Loucy (cell line): ENCODE measurements around the gene IGFBP1.

Source experiments
- H2AFZ ChIP-seq: fragments of 200-600 bp; sonication (generic); 2 replicates; pipeline ENCODE4 v1.6.0; 2016; ENCODE audit warnings: antibody characterized with exemption, mild to moderate bottlenecking, low read length, moderate library complexity
- H3F3A ChIP-seq: fragments of 200-600 bp; 2 replicates; pipeline ENCODE4 v1.6.0; 2016; ENCODE audit warnings: antibody characterized with exemption, low read depth, mild to moderate bottlenecking
- H3K27me3 ChIP-seq: fragments of 200-600 bp; sonication (generic); 2 replicates; pipeline ENCODE4 v1.6.1; 2014; ENCODE audit warnings: low read length, mild to moderate bottlenecking; ENCODE audit not compliant: insufficient read depth, poor library complexity, severe bottlenecking
- H3K36me3 ChIP-seq: fragments of 200-600 bp; sonication (generic); 2 replicates; pipeline ENCODE4 v1.6.1; 2016; ENCODE audit warnings: low read length; ENCODE audit not compliant: insufficient read depth
- H3K4me1 ChIP-seq: fragments of 200-600 bp; sonication (generic); 2 replicates; pipeline ENCODE4 v1.5.1; 2014; ENCODE audit warnings: low read length, mild to moderate bottlenecking; ENCODE audit not compliant: insufficient read depth, poor library complexity, severe bottlenecking
- H3K4me2 ChIP-seq: fragments of 200-600 bp; sonication (generic); 2 replicates; pipeline ENCODE4 v1.6.0; 2014; ENCODE audit warnings: antibody characterized with exemption, low read length, low read depth, mild to moderate bottlenecking; ENCODE audit not compliant: poor library complexity, severe bottlenecking
- H3K4me3 ChIP-seq: fragments of 200-600 bp; sonication (generic); 2 replicates; pipeline ENCODE4 v1.5.1; 2014; ENCODE audit warnings: low read length, mild to moderate bottlenecking, mixed read lengths; ENCODE audit not compliant: poor library complexity, severe bottlenecking
- H3K79me2 ChIP-seq: fragments of 200-600 bp; sonication (generic); 2 replicates; pipeline ENCODE4 v1.6.1; 2014; ENCODE audit warnings: low read length; ENCODE audit not compliant: insufficient read depth
- H3K9ac ChIP-seq: fragments of 200-600 bp; sonication (generic); 2 replicates; pipeline ENCODE4 v1.6.0; 2014; ENCODE audit warnings: mild to moderate bottlenecking, low read depth, low read length, moderate library complexity; ENCODE audit not compliant: poor library complexity, severe bottlenecking
- H3K9me2 ChIP-seq: fragments of 200-600 bp; sonication (generic); replicated peaks from 2 replicates; pipeline ENCODE4 v1.6.1; 2016; ENCODE audit warnings: low read depth, low read length, mixed read lengths
- H3K9me3 ChIP-seq: fragments of 200-600 bp; sonication (generic); 2 replicates; pipeline ENCODE4 v1.6.1; 2014; ENCODE audit warnings: mild to moderate bottlenecking, antibody characterized with exemption, low read length, low read depth; ENCODE audit not compliant: insufficient read depth
- H4K20me1 ChIP-seq: fragments of 200-600 bp; sonication (generic); 2 replicates; pipeline ENCODE4 v1.6.0; 2014; ENCODE audit warnings: antibody characterized with exemption, low read length, mild to moderate bottlenecking; ENCODE audit not compliant: insufficient read depth, poor library complexity, severe bottlenecking
- EZH2phosphoT487 ChIP-seq: fragments of 200-600 bp; IDR thresholded peaks from 2 replicates; pipeline ENCODE4 v1.6.1; 2018; ENCODE audit warnings: antibody characterized with exemption, mild to moderate bottlenecking, moderate library complexity, borderline replicate concordance
- TF ChIP-seq, protein P1 (sequence below): fragments of 200-600 bp; sonication (generic); conservative IDR thresholded peaks from 2 replicates; pipeline ENCODE4 v1.5.1; 2014; ENCODE audit warnings: mild to moderate bottlenecking, antibody characterized with exemption, low read length

Gene IGFBP1

DNA sequence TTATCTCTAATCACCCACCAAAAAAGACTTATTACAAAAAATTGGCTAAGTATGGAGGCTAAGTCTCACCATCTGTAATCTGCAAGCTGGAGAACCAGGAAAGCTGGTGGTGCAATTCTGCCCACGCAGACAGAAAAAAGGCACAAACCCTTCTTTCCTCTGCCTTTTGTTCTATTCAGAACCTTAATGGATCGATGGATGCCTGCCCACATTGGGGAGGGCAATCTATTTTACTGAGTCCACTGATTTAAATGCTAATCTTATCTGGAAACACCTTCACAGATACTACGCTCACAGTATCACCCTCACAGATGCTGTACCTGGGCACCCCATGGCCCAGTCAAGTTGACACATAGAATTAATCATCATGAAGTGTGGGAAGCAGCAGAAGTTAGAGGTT, 22.6 kb downstream of the IGFBP1 start:
- no peak overlapping the region for H3K4me3 ChIP-seq
- no peaks in the 10 kb centered on the region for H3K79me2 ChIP-seq
- H3K9ac ChIP-seq, result no peak overlapping the region
- TF ChIP-seq EZH2phosphoT487, result no peak
- TF ChIP-seq, protein P1, sequence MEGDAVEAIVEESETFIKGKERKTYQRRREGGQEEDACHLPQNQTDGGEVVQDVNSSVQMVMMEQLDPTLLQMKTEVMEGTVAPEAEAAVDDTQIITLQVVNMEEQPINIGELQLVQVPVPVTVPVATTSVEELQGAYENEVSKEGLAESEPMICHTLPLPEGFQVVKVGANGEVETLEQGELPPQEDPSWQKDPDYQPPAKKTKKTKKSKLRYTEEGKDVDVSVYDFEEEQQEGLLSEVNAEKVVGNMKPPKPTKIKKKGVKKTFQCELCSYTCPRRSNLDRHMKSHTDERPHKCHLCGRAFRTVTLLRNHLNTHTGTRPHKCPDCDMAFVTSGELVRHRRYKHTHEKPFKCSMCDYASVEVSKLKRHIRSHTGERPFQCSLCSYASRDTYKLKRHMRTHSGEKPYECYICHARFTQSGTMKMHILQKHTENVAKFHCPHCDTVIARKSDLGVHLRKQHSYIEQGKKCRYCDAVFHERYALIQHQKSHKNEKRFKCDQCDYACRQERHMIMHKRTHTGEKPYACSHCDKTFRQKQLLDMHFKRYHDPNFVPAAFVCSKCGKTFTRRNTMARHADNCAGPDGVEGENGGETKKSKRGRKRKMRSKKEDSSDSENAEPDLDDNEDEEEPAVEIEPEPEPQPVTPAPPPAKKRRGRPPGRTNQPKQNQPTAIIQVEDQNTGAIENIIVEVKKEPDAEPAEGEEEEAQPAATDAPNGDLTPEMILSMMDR, result no peak
- no peak overlapping the region for H3K4me2 ChIP-seq
- H3K9me2 ChIP-seq, result no peaks in the 10 kb centered on the region
- H3K4me1 ChIP-seq, result no peaks in the 10 kb centered on the region
- no peaks in the 10 kb centered on the region for H3F3A ChIP-seq
- H3K27me3 ChIP-seq, result no peaks in the 10 kb centered on the region
- H2AFZ ChIP-seq, result no peak overlapping the region
- H3K36me3 ChIP-seq, result no peaks in the 10 kb centered on the region
- H3K9me3 ChIP-seq, result no peaks in the 10 kb centered on the region
- no peaks in the 10 kb centered on the region for H4K20me1 ChIP-seq

DNA sequence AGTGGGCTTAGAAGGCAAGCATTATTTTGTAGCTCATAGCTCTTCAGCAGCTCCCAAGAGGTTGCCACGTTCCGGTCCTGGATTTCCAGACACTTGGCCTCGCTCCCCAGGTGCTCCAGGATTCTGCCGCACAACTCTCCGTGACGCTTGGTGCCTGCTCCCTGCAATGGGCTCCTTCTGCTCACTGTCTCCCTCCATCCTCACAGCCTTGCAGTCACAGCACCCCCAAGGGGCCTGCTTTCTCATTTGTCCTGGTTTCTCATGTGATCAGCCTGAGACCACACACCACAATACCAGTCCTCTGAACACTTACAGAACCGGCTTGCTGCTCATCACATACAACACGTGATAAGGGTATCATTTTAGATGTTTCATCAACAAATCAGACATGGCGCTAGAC, 23.0 kb downstream of the IGFBP1 start:
- no peaks in the 10 kb centered on the region for H3K36me3 ChIP-seq
- no peaks in the 10 kb centered on the region for H3K27me3 ChIP-seq
- H3K4me1 ChIP-seq, result no peaks in the 10 kb centered on the region
- no peaks in the 10 kb centered on the region for H3K79me2 ChIP-seq
- no peaks in the 10 kb centered on the region for H3K9me3 ChIP-seq
- H4K20me1 ChIP-seq, result no peaks in the 10 kb centered on the region
- no peaks in the 10 kb centered on the region for H3F3A ChIP-seq
- H2AFZ ChIP-seq, result no peak overlapping the region
- H3K9ac ChIP-seq, result no peak overlapping the region
- no peaks in the 10 kb centered on the region for H3K9me2 ChIP-seq
- H3K4me3 ChIP-seq, result no peak overlapping the region
- H3K4me2 ChIP-seq, result no peak overlapping the region
- no peak for TF ChIP-seq EZH2phosphoT487
- TF ChIP-seq, protein P1, result no peak

DNA sequence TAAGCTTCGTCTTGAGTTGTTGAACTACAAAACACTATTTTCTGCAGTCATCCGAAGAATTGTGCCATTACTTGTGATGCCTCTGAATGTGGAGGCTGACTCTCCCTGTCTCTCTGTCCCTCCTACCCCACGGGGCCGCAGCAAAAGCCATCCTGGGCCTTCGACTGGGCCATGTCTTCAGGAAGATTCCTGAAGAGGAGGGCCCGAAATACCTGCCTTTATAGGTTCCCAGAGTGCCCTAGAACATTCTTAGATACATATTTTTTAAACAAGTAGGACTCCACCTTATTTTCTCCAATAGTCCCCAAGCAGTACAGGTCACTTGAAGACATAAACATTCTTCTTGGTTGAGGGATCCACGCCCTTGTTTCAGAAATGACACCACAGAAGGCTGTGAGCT, 24.7 kb downstream of the IGFBP1 start:
- Histone ChIP-seq H3K27me3 (no peaks in the 10 kb centered on the region), H3K4me1 (no peaks in the 10 kb centered on the region), H3K9me3 (no peaks in the 10 kb centered on the region), H3K9ac (no peak overlapping the region), H2AFZ (no peak overlapping the region), H3K9me2 (no peaks in the 10 kb centered on the region), H4K20me1 (no peaks in the 10 kb centered on the region), H3K4me2 (no peak overlapping the region), H3F3A (no peaks in the 10 kb centered on the region), H3K4me3 (no peak overlapping the region), H3K36me3 (no peaks in the 10 kb centered on the region), H3K79me2 (no peaks in the 10 kb centered on the region)
- no peak for TF ChIP-seq EZH2phosphoT487
- TF ChIP-seq, protein P1, result no peak
